Fibroblast of skin of right biceps (primary cell): ENCODE data around the gene MLN.

Experiments used
- DNase-seq: peaks from one replicate; pipeline ENCODE4 v3.0.0-alpha.2; 2013

Gene MLN, protein sequence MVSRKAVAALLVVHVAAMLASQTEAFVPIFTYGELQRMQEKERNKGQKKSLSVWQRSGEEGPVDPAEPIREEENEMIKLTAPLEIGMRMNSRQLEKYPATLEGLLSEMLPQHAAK

GRCh38 chr6:33803571-33804053 lies at the start of gene MLN:
MLN (minus strand) TSS chr6:33804003; CDS start chr6:33801163, 2,840 bp downstream.
- DNase-seq: no peak

- no peak for DNase-seq
These were observed 49.2 kb upstream of the MLN start for GRCh38 chr6:33853026-33853425.

DNA sequence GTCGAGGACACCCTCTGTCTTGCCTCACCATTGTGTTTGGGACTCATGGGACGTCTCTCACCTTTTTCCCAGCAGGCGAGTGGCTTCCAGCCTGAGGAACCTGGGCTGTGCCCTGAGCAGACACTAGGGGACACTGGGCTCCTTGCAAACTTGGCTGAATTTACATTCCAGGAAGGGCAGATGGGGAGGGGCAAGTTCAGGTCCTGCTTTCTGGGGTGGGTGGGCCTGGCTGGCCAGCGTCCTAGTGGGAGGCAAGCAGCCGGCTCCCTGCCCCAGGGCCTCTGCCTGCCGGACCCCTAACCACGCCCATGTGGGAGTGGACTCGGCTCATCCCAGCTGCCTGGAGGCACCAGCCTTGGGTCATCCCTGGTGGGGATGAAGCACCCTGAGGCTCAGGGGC lies 48.2 kb upstream of the MLN start:
- no peak for DNase-seq

DNA sequence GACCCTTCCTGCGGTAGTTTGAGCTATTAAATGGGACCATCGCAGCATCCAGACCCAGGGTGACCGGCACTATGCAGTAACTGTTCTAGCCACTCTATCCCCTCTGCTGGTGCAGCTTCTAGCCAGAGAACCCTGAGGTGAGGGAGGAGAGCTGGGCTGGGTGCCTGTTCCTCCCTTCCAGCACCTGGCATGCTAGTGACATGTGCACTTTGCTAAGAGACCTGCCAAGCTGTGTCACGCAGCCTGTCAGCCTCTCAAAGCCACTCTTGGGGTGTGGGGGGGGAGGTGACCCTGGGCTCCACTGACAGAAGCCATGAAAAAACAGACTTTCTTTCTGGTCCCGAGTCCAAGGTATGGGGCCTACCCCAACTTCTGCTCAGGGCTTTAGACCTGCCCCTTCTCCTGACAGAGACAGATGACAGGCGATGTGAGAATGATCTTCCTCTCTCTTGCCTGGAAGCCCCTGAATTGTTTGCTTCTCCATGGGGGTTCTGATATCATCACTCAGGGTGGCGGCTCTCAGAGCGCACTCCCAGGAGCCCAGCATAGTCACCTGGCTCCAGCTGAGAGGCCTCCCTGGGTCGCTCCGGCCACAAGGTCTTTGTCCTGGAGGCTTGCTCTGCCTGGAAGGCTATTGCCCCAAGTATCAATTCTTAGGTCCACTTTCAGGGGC lies 47.2 kb upstream of the MLN start:
- DNase-seq: no peak

DNA sequence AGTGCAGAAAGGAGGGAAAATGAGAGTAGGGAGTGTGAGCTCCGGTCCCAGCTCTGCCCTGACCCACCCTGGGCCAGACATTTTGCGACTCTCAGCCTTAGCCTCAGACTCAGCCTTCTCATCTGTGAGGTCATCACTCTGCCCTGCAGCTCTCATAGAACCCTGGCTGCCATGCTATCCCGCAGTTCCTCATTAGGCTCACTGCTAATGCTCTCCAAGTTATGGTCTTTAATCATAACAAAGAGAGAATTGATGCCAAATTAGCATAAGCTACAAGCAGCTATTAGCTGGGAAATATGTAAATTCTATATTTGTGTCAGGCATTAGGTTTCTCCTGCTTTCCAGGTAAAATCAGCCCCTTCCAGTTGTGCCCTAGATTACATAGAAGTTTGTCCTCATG lies 46.5 kb upstream of the MLN start:
- DNase-seq: no peak

GRCh38 chr6:33849500-33850075 lies 45.8 kb upstream of the MLN start:
- DNase-seq: no peak

- DNase-seq: no peak
These were observed 44.7 kb upstream of the MLN start for GRCh38 chr6:33848484-33848883.

DNA sequence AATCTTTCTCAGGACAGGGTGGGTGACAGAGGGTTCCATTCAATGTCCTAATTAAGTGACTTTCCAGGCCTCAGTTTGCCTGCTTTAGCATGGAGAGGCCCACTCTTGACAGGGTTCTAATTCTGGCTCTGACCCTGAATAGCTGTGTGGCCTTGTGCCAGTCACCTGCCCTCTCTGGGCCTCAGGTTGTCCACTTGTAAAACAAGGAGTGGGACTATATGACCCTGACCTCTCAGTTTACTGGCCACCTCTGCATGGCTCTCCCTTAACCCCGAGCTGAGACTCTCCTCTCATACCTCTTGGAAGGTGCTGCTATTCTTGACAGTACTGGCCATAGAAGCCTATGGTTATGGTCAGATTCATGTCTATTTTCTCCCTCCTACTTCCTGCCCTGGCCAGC lies 44.1 kb upstream of the MLN start:
- no peak for DNase-seq

DNA sequence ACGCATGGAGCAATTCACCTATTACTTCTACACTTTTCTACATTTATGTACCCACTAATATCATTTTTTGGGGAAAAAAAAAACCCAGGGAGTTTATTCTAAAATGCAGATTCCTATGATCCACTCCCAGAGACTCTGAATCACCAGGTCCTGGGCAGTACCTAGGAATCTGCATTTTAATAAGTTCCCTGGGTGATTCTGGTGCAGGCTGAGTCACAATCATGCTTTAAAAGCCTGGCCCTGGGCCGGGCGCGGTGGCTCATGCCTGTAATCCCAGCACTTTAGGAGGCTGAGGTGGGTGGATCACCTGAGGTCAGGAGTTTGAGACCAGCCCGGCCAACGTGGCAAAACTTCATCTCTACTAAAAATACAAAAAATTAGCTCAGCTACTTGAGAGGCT lies 43.3 kb upstream of the MLN start:
- no peak for DNase-seq

GRCh38 chr6:33846226-33846625 lies 42.4 kb upstream of the MLN start:
- no peak for DNase-seq

DNA sequence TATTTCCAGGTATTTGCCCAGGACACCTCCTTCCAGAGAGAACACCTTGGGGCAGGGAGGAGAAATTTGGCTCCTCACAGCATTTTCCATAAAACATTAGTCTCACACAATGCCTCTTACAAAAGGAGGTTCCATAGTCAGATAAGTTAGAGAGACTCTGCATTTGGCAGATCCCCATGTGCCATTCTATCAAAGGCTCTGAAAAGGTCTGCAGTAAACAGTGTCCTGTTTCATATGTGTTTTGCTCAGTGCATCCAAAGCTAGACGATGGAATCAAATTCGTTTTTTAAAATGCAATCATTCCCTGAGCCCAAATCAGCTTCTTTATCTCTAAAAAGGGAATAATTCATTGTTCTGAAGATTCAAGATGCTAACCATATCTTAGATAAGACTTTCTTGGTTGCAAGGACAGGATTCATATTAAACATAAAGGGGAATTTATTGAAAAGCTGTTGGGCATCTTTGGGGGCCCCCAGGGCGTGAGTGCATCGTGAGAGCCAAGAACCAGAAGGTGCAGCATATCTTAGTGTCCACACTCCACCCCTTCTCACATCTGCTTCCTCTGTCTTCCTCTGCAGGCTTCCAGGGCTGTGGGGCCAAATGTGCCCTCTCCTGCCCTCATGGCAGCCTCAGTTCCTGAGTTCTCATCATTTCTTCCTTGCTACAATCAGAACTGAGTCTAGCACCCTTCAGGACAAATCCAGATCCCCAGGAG lies 41.4 kb upstream of the MLN start:
- no peak for DNase-seq

DNA sequence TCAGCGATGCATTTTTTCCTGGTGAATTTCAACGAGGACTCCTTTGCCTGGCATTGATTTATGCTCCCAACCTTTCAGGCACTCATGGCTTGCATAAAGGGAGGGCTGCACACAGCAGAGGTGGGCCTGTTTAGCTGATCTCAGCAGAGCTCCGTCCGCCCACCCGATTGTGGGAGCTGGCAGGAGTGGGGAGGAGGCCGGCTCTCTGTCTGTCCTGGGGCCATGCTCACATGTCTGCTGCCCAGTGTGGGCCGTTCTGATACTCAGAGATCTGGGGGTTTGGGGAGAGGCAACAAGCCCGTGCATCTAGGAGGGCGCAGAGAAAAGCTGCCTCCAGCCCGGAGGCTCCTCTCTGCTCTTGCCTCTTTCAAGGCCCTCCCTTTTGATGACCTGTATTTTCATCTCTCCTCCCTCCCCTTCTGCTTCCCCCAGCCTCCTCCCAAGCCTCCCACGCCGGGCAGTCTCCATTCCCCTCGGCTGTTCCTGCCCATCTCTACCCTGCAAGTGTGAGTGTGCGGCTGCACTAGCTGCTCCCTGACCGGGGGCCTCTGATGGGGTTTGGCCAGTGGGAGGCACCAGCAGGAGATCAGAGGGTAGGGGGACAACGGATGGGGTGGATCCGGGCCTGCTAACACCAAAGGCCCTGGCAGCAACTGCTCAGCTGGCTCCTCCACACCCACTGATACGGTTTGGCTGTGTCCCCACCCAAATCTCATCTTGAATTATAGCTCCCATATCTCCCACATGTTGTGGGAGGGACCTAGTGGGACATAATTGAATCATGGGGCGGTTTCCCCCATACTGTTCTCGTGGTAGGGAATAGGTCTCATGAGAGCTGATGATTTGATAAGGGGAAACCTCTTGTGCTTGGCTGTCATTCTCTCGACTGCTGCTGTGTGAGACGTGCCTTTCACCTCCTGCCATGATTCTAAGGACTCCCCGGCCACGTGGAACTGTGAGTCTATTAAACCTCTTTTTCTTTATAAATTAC lies 39.6 kb upstream of the MLN start:
- peak; percentile 57 for DNase-seq

DNA sequence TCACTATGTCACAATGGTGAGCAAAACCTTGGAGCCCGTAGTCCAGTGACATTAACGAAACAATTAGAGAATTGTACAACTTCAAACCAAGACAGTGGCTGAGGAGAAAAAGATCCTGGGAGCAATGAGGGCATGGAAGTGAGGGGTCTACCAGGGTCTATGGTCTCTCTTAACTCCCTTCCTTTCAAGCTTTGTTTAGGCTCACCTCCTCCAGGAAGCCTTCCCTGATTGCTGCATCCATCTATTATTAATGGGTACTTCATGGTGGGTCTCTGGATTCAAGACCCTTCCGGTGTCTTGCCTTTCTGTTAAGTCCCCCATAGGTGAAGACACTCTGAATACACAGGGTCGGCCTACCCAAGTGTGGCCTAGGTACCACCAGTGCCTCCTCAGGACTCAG lies 38.1 kb upstream of the MLN start:
- DNase-seq: no peak

- DNase-seq: no peak
These were observed 37.3 kb upstream of the MLN start for GRCh38 chr6:33841070-33841469.

GRCh38 chr6:33840048-33840926 lies 36.5 kb upstream of the MLN start:
- DNase-seq: peak; percentile 98

DNA sequence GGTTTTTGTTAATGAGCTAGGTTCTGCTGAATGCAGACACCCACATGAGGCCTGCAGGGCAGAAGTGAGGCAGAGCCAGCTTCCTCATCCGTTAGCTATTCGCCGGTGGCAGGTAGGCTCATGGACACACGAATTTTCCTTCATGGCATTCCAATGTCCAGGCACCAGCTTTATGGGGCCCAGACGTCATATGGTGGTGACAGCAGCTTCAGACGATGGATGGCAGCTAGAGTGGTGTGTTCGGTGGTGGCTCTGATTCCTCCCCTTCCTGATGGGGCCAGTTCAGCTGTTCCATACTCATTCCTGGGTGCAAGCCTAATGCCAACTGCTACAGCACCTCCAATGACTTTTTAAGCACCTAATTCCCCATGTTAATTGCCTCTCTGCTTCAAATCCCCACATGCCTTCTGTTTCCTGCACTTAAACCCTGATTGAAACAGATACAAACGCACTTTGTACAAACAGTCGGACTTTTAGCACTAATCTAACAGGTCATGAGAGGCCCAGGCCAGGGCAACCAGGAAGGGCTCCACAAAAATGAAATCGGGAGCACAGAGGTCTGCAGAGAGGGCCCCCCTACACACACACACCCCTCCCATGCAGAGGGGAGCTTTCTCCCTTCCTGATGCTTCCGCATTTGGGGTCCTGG lies 35.7 kb upstream of the MLN start:
- DNase-seq: peak; percentile 10

DNA sequence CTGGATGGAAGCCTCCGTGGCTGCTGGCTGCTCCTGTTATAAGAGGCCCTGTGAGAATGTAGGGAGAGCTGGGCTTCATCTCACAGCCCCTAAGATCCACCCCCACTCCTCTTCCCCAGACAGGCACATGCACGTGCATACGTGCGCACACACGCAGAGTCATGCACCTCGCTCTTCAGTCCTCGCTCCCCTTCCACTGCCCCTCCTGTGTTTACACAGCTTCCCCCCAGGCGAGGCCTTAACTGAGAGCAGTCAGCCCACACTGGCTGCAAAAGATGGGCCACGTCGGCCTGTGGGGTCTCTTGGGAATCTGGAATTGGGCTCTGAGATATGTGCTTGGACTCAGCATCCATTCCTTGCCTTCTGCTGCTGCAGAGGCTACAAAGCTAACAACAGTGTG lies 35.2 kb upstream of the MLN start:
- peak; percentile 35 for DNase-seq

DNA sequence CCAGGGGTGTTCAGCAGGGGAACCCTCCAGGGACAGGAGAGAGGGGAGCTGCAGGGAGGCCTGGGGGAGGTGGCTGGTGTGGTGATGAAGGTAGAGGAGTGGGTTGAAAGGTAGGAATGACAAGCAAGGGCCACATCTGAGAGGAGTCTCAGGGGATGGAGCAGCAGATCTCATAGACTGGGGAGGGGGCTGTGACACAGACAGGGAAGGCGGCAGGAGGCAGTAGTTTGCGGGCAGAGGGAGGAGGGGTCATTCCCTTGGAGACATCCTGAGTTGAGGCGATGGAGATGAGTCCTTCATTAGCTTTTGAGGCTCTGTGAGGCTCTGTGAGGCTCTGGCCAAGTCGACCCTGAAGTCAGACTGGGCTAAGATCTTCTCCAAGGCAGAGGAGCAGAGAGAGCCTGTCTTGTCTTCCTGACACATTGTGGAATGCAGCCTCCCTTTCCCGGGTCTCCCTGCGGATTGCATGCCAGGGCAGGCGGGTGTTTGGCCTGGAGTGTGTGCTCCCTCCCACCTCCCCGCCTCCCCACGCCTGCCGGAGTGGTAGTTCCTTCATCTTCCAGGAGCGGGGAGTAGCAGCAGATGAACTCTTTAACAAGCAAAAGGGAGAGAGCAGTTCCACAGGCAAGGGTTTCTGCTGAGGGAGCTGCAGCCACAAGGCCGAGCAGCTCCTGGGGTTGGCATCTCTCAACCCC lies 34.3 kb upstream of the MLN start:
- DNase-seq: peak; percentile 88

- DNase-seq: no peak
These were observed 33.1 kb upstream of the MLN start for GRCh38 chr6:33836806-33837469.
